NCI-H1092 treated with DMSO at 0.1 percent for 48 hours (cell line): Measurements from ENCODE around the gene PGAM1.
"Not testable (repeated sequence)": the region's sequence is repeated elsewhere in the genome, so short reads cannot be mapped to it uniquely, and the experiment has no call there.

Experiments used
- DNase-seq: peaks from one replicate; lab custom pipeline; 2025; lab: John Stamatoyannopoulos, UW

PGAM1 gene

DNA sequence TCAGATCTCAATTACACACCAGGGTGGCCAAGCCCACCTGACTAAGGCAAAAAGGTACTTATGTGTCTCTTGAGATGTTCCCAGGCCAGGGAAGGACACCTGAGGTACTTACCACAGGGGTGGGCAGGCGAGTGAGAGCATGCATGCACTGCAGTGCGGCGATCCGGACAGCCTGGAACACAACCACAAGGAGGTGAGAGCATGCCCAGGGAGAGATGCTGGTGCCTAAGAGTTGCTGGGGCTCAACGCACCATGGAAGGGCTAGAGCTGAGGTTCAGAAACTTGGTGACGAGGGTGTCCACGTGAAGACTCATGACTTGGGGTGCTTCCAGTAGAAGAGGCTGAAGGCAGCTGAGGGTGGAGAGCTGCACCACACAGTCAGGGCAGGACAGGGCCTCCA, 33.1 kb downstream of the PGAM1 start:
- no peak for DNase-seq

GRCh38 chr10:97459933-97460332, 33.9 kb downstream of the PGAM1 start:
- DNase-seq = no peak

- DNase-seq = no peak
These were observed 36.3 kb downstream of the PGAM1 start for GRCh38 chr10:97462309-97462708.

GRCh38 chr10:97463363-97464132, 37.6 kb downstream of the PGAM1 start:
- DNase-seq = peak; percentile 32

DNA sequence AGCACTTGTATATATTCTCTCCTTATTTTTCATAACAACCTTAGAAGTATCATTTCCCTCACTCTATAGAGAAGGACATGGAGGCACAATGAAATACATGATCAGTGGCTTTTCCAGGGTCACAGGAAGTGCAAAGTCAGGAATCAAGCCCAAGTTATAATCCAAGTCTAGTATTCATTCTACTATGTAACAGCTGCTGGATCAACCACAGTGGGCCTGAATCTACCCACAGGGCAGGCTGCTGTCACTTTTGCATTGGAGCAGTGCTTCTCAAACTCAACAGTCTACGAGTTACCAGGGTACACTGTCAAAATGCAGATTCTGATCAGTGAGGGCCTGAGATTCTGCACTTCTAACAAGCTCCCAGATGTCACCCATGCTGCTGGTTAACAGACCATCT, 38.2 kb downstream of the PGAM1 start:
- DNase-seq = no peak

GRCh38 chr10:97465982-97466381, 40.0 kb downstream of the PGAM1 start:
- DNase-seq = no peak

DNA sequence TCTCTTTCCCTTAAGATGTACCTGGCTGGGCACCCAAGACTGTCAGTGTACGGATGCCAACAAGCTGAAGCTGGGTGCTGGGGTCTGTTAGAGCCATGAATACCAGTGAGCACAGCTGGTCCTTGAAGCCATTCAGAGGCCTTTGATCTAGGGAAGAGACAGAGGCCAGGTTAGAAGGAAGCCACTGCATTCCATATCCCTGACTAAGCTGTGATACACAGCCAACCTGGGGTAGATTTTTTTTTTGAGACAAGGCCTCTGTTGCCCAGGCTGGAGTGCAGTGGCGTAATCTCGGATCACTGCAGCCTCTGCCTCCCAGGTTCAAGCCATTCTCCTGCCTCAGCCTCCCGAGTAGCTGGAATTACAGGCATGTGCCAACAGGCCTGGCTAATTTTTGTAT, 40.8 kb downstream of the PGAM1 start:
- no peak for DNase-seq

GRCh38 chr10:97468162-97468561, 42.2 kb downstream of the PGAM1 start:
- DNase-seq = no peak

GRCh38 chr10:97468781-97469180, 42.8 kb downstream of the PGAM1 start:
- DNase-seq = not testable (repeated sequence)

DNA sequence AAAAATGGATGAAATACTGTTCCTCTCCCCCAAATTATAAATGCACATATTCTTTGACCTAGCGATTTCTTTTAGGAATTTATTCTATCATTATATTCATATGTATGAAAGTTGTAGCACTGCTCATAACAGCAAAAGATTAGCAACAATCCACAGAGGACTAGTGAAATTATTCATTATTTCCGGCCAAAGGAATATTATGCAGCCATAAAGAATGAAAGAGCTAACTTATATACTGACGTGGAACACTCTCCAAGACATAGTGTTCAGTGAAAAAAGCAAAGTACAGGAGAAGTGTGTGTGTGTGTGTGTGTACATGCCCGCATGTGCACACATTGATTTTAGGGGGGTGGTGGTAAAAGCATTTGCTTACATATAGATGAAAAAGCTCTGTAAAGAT, 48.9 kb downstream of the PGAM1 start:
- DNase-seq = no peak

- DNase-seq = no peak
These were observed 50.1 kb downstream of the PGAM1 start for GRCh38 chr10:97475936-97476594.

DNA sequence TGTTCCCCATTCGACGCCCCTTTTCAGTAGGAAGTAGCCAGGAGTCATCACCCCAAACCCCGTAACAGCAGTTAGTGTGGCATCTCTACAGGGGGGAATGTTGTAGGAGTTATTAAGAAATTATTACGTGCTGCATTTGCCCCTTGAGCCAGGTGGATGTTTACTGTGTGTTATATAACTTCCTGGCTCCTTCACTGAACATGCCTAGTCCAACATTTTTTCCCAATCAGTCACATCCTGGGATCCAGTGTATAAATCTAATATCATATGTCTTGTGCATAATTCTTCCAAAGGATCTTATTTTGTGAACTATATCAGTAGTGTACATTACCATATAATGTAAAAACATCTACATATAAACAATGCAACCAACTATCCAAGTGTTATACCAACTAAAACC, 53.4 kb downstream of the PGAM1 start:
- DNase-seq = not testable (repeated sequence)

DNA sequence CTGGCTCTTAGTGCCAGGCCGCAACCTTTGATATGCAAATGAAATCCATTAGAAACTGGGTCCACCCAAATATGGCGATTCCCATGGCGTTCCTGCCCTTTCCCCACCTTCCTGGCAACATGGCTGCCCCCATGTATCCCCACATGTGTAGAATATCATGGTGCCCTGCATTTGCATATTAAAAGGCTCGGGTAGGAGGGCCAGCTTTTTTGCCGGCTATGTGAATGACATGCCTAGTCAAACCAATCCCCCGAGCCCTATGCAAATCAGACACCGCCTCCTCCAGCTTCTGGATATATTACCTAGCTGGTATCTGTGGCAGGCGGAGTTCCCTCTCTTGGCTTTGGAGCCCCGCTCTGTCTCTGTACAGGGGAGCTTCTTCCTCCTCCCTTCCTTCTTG, 53.9 kb downstream of the PGAM1 start:
- no peak for DNase-seq

DNA sequence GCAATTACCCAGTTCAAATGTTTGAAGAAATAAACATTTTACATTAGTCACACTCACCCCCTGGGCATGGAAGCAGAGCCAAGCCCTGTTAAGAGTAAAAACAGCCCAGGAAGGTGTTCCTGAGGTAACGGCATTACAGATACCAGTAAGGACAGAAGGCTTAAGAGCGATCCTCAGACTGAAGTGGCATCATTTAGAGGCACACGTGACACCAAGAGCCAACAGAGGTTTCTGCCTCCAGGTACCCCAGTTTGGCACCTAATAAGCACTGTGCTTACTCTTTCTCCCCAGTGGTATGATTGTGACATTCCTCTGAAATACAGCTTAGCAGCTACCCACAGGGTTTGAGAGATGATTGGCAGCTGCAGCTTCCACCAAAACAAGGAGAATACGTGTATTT, 55.1 kb downstream of the PGAM1 start:
- DNase-seq = no peak

DNA sequence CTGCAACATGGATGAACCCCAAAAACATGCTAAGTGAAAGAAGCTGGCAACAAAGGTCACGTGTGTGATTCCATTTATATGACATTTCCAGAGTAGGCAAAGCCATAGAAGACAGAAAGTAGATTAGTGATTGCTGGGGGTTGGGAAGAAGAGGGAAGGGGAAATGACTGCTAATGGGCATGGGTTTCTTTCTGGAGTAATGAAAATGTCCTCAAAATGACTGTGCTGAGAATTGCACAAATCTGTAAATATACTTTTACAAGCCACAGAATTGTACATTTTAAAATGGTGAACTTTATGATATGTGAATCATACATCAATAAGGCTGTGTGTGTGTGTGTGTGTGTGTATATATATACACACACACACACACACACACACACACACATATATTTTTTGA, 56.4 kb downstream of the PGAM1 start:
- DNase-seq = no peak
